ENCODE results near the gene HPD. TPM values are rescaled to one million over a fixed set of nuclear protein-coding genes. Genes with fewer than 3 reads are reported as not detected.

Gene HPD
- total and polyA plus RNA-seq, 4 donors = 0.88 to 4.0 (median 1.2) TPM; not detected in 1

DNA sequence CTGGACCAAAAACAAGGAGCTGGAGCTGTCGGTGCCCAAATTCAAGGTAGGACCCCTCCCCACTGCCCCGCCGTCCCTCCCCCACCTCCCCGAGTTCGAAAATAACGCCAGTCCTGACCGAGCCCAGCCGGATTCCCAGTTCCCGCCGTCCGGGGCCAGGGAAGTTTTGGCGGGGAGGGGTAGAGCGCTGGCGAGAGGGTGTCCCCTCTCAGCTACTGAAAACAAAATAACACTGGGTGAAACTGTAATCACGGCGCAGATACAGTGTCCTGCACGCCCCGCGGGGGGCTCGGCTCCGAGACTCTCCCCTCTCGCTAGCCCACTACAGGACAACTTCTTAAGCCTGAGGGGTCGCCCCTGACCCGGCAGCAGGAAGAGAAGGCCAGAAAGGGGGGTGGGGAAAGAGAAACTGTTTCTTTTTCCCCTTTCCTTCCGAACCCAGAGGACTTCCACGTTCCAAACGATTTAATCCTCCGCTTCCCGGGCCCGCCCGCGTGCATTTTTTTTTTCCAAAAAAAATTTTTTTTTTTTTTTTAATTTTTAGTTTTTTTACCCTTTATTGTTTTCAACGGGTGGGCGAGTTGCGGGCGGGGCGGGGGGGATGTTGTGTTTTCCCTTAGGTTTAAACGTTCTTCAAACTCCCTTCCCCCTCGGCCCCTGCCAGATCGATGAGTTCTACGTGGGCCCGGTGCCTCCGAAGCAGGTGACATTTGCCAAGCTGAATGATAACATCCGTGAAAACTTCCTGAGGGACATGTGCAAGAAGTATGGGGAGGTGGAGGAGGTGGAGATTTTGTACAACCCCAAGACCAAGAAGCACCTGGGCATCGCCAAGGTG, 53.3 kb downstream of the HPD start:
- DNase-seq (peak; percentile 49 to 72 (median 63)), ATAC-seq (ENCODE audit: insufficient read depth, low FRiP score) (no peak)
- peak overlapping the region in 1 of 2 donors; percentile 61 for H3K9ac ChIP-seq (ENCODE audit: insufficient read depth in 1 of 2, low read length in 2 of 2)
- H3K27me3 ChIP-seq (ENCODE audit: control insufficient read depth in 3 of 3, insufficient read depth in 3 of 3, low read length in 2 of 3) = no peaks in the 10 kb centered on the region
- 2% methylated on average over 45 of the region's 45 CpGs for WGBS, 2 donors
- peaks cover 5 to 16% (median 7%) of the 10 kb centered on the region in 5 donors for H3K4me1 ChIP-seq (ENCODE audit: control insufficient read depth in 5 of 5, insufficient read depth in 5 of 5, low read length in 5 of 5)
- H3K36me3 ChIP-seq (ENCODE audit: control insufficient read depth in 4 of 4, insufficient read depth in 4 of 4, low read length in 4 of 4) = peaks cover 0 to 29% (median 10%) of the 10 kb centered on the region in 4 donors
- peak overlapping the region; percentile 90 to 99 for H3K27ac ChIP-seq (ENCODE audit: low read depth in 1 of 2, low read length in 1 of 2)
- H3K9me3 ChIP-seq (ENCODE audit: control insufficient read depth in 4 of 4, insufficient read depth in 3 of 4, low read length in 3 of 4) = no peaks in the 10 kb centered on the region
- TF ChIP-seq, protein P1, sequence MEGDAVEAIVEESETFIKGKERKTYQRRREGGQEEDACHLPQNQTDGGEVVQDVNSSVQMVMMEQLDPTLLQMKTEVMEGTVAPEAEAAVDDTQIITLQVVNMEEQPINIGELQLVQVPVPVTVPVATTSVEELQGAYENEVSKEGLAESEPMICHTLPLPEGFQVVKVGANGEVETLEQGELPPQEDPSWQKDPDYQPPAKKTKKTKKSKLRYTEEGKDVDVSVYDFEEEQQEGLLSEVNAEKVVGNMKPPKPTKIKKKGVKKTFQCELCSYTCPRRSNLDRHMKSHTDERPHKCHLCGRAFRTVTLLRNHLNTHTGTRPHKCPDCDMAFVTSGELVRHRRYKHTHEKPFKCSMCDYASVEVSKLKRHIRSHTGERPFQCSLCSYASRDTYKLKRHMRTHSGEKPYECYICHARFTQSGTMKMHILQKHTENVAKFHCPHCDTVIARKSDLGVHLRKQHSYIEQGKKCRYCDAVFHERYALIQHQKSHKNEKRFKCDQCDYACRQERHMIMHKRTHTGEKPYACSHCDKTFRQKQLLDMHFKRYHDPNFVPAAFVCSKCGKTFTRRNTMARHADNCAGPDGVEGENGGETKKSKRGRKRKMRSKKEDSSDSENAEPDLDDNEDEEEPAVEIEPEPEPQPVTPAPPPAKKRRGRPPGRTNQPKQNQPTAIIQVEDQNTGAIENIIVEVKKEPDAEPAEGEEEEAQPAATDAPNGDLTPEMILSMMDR (IDR thresholded peaks at IDR 0.05; ENCODE audit: control extremely low read depth, extremely low read depth) = no peak
- peak overlapping the region; percentile 76 for H3K4me3 ChIP-seq

DNA sequence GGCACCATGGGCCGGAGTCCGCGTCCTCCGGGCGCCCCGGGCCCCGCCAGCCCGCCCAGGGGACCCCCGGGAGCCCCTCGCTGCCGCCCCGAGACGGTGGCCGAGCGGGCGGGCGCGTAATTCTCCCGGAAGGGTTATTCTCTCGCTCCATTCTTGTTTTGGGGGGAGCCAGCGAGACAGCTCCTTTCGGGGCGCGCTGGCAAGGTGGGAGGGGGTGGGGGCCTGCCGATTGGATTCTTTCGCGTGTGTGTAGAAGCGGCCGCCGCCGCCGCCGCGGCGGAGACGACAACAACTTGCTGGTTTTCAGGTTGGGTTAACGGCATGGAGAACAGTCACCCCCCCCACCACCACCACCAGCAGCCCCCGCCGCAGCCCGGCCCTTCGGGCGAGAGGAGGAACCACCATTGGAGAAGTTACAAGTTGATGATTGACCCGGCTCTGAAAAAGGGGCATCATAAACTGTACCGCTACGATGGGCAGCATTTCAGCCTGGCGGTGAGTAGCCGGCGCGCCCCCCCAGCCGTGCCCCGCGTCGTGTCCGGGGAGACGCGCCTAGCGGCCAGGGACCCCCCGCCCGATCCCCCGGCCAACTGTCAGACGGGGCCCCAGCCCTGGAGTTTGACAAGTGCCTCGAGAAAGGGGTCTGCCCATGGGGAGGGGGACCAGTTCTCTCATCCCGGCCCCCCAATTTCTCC, 54.1 kb downstream of the HPD start:
- no peak overlapping the region for H3K9ac ChIP-seq (ENCODE audit: insufficient read depth in 1 of 2, low read length in 2 of 2)
- no peaks in the 10 kb centered on the region for H3K27me3 ChIP-seq (ENCODE audit: control insufficient read depth in 3 of 3, insufficient read depth in 3 of 3, low read length in 2 of 3)
- peak overlapping the region; percentile 90 to 99 for H3K27ac ChIP-seq (ENCODE audit: low read depth in 1 of 2, low read length in 1 of 2)
- peaks cover 5 to 16% (median 6%) of the 10 kb centered on the region in 5 donors for H3K4me1 ChIP-seq (ENCODE audit: control insufficient read depth in 5 of 5, insufficient read depth in 5 of 5, low read length in 5 of 5)
- WGBS, 2 donors = 0 to 1% methylated on average over 55 to 63 of the region's 63 CpGs
- no peaks in the 10 kb centered on the region for H3K9me3 ChIP-seq (ENCODE audit: control insufficient read depth in 4 of 4, insufficient read depth in 3 of 4, low read length in 3 of 4)
- DNase-seq (peak in 2 of 3 donors; percentile 37 to 48), ATAC-seq (ENCODE audit: insufficient read depth, low FRiP score) (no peak)
- TF ChIP-seq, protein P1 (IDR thresholded peaks at IDR 0.05; ENCODE audit: control extremely low read depth, extremely low read depth) = no peak
- peak overlapping the region; percentile 76 for H3K4me3 ChIP-seq
- H3K36me3 ChIP-seq (ENCODE audit: control insufficient read depth in 4 of 4, insufficient read depth in 4 of 4, low read length in 4 of 4) = peaks cover 0 to 21% (median 7%) of the 10 kb centered on the region in 4 donors

DNA sequence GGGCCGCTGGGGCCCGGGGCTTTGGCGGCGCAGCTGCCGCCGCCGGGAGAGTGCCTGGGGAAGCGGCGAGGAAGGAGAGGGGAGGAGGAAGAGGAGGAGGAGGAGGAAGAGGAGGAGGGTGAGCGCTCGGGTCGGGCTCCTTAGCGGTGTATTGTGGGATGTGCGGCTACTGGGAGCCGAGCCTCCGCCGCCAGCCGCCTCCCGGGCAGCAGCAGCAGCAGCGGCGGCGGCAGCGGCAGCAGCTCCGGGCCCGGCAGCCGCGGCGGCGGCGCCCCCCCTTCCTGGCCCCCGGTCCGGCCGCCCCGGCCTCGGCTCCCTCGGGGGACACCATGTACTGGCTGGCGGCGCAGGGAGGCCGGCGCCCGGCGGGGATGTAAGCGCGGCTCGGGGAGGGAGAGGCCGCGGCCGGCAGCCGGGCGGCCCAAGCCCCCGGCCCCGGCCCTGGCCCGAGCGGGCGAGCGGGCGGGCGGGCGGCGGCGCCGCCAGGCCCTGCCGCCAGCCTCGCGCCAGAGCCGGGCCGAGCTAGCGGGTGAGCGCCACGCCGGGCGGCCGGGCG, 54.7 kb downstream of the HPD start, which contains the start of gene SETD1B:
SETD1B (plus strand) TSS at position 149 of the 556 bp plus-strand sequence. CDS start 729 bp downstream, outside the sequence.
- H3K27me3 ChIP-seq (ENCODE audit: control insufficient read depth in 3 of 3, insufficient read depth in 3 of 3, low read length in 2 of 3) = no peaks in the 10 kb centered on the region
- peaks cover 0 to 15% (median 2%) of the 10 kb centered on the region in 4 donors for H3K36me3 ChIP-seq (ENCODE audit: control insufficient read depth in 4 of 4, insufficient read depth in 4 of 4, low read length in 4 of 4)
- DNase-seq (peak; percentile 53 to 73 (median 61)), ATAC-seq (ENCODE audit: insufficient read depth, low FRiP score) (peak; percentile 3)
- H3K9ac ChIP-seq (ENCODE audit: insufficient read depth in 1 of 2, low read length in 2 of 2) = peak within 1 kb of the TSS; percentile 55 to 96
- 0% methylated on average over 32 to 74 of the region's 74 CpGs for whole genome bisulfite sequencing, 2 donors
- TF ChIP-seq, protein P1 (IDR thresholded peaks at IDR 0.05; ENCODE audit: control extremely low read depth, extremely low read depth) = no peak
- no peaks in the 10 kb centered on the region for H3K9me3 ChIP-seq (ENCODE audit: control insufficient read depth in 4 of 4, insufficient read depth in 3 of 4, low read length in 3 of 4)
- peak within 1 kb of the TSS; percentile 99 for H3K27ac ChIP-seq (ENCODE audit: low read depth in 1 of 2, low read length in 1 of 2)
- peaks cover 6 to 21% (median 9%) of the 10 kb centered on the region in 5 donors for H3K4me1 ChIP-seq (ENCODE audit: control insufficient read depth in 5 of 5, insufficient read depth in 5 of 5, low read length in 5 of 5)
- peak within 1 kb of the TSS; percentile 76 for H3K4me3 ChIP-seq

Data from lung (tissue), 12 donors.